ENCODE results near the gene CROCC2.
A peak's percentile ranks its signal among the peaks of the same experiment; 100 is the strongest.

CROCC2 gene

DNA sequence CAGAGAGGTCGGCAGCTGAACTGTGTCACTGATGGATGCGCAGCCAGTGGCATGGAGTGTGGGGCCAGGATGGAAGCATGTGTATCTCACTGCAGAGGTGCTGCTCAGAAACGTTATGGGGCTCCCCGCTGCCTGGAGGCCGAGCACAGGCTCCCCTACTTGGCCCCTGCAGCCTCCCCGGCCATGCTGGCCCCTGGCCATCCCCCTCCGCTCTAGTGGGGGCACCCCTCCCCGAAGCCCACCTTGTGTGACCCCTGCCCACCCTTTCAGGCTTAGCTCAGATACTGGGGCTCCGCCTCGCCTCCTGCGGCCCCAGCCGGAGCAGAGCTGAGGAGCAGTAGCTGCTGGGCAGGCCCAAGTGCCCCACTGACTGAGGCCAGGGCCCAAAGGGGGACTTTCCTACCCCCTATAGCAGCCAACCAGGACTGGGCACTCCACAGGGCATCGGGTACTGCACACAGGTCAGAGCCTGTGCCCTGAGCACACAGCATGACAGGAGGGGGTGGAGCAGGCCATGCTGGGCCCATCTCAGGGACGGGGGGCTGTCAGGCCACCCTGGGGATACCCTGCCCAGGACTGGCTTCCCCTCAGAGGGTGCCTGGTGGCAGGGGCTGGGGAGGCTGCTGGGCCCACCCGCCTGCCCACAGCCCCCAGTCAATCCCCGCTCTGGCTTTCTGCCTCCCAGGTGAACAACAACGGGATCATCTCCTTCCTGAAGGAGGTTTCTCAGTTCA lies 123.6 kb downstream of the CROCC2 start:
- DNase-seq: no peak

DNA sequence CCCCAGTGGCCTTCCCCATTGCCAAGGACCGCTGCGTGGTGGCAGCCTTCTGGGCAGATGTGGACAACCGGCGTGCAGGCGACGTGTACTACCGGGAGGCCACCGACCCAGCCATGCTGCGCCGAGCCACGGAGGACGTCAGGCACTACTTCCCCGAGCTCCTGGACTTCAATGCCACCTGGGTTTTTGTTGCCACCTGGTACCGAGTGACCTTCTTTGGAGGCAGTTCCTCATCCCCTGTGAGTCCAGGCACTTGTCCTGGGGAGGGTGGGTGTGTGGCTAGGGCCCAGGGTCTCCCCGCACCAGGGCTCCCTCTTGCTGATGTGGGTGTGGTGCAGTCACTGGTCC lies 124.2 kb downstream of the CROCC2 start:
- no peak for DNase-seq

DNA sequence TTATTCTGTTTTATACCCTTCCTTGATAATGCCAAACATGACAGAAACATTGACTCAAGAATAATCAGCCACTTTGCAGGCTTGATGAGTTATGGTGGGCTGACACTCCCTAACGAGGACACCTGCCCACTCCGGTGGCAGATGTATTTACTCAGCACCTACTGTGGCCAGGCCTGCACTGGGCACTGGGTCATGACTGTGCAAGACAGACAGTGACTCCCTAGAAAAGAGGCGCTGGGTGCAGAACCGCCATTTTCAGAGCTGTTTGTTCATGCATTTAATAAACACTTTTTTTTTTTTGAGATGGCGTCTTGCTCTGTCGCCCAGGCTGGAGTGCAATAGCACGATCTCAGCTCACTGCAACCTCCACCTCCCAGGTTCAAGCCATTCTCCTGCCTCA lies 124.7 kb downstream of the CROCC2 start:
- DNase-seq: no peak

DNA sequence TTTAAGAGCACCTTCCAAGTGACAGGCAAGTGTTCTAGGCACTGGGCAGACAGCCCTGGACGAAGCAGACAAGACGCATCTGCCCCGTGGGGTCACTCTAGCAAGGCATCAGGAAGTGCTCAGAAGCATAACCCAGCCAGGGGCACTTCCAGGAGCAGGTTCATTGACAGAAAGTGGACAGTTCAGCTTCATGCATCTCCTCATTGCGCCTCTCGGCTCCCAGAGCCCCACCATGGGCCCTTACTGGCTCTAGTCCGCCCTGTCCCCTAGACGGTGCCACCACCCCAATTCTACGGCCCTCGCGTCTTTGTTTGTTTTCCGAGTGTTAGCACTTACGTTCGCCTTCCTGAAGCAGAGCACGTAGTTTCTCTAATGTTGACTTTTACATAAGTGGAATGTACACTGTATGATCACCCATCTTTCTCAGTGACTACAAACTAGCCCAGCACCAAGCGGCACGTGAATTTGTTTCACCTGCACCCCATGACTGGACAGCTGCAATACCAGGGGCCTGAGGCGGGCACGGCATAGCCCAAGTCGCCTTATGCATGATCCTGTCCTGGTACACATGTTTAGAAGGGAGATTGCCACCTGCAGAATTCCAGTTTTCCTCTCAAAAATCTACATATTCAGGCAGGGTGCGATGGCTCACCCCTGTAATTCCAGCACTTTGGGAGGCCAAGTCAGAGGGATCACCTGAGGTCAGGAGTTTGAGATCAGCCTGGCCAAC lies 125.5 kb downstream of the CROCC2 start:
- DNase-seq: no peak

DNA sequence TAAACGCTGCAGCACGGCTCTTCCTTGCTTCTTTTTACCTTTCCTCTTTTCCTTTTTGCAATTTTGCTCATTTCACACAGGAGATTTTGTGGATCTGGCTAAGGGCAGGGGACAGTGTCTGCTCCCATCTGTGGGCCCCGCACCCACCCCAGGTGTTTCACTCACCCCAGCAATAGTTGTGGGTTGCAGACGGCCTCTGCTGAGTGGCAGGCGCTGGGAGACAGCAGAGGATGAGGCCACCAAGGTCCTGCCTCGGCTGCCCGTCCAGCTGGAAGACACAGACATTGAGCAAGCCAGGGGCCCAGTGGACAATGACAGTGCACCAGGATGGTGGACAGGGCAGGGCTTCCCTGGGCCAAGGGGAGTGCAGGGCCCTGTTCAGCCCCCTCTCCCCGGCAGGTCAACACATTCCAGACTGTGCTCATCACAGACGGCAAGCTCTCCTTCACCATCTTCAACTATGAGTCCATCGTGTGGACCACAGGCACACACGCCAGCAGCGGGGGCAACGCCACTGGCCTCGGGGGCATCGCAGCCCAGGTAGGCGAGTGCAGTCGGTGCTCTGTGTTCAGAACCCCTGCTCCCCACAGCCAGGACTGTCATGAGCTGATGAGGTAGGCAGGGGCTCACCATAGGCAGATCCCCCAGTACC lies 127.3 kb downstream of the CROCC2 start:
- DNase-seq: no peak

DNA sequence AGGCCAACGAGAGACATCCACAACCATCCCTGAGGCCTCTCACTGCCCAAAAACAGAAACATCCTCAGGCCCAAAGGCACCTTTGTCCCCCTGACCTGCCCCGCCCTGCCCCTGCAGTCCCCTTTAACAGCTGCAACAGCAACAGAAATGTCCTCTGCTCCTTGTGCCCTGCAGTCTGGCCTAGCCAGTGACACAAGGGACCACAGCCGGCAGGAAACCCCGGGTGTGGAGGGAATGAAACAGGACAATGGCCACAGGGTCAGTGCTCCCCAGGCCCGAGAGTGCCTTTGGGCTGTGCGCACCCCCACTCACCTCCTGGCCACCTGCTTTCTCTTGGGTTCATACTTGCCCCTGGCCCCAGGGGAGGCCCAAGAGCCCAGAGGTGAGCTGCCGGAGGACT lies 127.9 kb downstream of the CROCC2 start:
- DNase-seq: no peak

DNA sequence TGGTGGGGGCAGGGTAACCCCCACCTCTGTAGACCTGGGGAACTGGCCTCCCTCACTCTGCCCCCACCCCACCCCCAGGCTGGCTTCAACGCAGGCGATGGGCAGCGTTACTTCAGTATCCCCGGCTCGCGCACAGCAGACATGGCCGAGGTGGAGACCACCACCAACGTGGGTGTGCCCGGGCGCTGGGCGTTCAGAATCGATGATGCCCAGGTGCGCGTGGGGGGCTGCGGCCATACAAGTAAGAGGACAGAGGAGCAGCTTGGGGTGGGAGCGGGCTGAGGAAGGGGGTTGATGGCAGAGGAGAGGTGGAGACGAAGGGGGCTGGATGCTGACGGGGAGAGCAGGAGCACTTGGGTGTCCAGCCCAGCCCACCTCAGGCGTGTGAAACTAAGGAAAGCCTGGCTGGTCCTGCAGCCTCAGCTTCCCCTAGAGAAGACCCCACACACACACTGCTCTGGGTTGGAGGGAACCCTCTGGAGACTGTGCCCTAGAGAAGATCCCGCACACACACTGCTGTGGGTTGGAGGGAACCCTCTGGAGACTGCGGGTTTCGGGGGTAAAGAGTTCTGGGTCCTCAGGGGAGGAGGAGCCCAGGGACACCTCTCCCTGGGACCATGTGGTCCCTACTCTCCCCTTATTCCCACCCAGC lies 128.5 kb downstream of the CROCC2 start:
- no peak for DNase-seq

DNA sequence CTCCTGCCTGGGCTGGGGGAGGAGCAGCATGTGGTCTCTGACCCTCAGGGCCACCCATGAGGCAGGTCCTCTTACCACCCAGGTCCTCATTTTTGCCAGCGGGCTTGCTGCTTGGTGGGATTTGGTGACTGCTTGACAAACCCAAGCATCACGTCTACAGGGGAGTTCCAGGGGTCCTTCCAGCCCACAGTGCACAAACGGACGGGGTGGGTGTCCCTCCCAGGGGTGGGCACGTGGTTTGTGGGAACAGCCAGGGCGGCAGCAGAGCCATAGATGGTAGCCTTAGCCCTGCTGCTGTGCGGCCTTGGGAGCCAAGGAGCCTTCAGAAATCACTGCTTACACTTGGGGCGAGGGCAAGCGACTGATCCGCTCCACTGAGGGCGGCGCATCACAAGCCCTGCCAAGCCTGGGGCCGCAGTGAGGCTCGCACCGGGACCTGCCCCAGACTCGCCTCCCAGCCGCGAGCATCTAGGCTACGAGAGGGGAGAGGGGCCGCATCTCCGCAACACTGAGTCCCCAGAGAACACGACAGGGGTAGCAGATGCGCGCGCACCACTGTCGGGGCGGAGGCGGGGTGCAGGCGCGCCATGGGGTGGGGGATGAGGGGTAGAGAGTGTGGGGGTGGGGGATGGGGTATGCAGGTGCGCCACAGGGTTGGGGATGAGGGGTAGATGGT lies 129.1 kb downstream of the CROCC2 start:
- peak; percentile 58 for DNase-seq

DNA sequence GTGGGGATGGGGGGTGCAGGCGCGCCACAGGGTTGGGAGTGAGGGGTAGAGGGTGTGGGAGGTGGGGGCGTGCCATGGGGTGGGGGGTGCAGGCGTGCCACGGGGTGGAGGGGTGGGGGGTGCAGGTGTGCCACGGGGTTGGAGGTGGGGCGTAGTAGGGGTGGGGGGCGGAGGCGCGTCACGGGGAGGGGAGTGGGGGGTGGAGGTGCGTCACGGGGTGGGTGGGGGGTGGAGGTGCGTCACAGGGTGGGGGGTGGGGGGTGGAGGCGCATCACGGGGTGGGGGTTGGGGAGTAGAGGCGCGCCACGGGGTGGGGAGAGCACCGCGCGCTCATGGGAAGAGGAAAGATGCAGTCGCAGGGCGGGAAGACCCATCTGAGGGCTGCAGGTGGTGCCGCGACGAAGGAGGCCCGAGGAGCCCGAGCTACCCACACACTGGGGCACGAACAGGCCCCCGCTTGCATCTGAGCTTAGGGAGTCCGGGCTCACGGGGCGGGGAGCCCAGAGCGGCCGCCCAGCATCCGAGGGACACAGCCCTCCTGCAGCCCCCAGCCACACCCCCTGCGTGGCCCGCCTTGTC lies 129.8 kb downstream of the CROCC2 start:
- DNase-seq: peak; percentile 61

DNA sequence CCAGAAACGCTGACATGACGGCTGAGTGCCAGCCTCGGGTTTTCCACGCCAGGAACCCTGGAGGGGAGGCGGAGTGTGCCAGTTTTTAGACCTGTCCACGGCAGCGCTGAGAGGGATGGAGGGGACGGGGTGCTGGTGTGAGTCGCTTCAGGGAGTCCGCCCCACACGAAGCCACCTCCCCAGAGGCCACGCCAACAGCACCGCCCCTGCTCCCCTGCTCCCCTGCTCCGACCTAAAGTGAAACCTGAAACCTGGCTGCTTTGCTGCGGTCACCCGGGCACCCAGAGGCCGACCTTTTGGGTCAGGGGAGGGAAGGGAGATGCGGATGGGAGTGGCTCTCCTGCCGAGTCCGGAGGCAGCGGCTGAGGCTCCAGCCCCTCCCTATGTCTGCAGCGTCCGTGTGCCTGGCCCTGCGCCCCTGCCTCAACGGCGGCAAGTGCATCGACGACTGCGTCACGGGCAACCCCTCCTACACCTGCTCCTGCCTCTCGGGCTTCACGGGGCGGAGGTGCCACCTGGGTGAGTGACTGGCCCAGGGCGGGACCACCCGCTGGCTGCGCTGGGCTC lies 130.3 kb downstream of the CROCC2 start:
- peak; percentile 59 for DNase-seq

DNA sequence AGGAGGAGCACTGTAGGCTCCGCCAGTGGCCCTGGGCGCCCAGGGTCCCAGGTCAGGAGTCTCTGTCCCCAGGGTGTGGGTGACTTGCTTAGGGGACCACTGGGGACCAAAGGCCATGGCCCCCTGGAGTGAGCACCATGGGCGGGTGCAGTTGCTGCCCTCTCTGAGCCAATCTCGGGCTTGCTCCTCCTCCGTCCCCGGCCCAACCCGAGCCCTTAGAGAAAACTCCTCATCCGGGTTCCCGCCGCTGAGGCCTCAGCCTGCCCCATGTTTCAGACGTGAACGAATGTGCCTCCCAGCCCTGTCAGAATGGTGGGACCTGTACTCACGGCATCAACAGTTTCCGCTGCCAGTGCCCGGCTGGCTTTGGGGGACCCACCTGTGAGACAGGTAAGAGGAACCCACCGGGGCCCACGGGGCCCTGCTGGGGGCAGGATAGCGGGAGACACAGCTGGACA lies 130.9 kb downstream of the CROCC2 start:
- DNase-seq: peak; percentile 19

DNA sequence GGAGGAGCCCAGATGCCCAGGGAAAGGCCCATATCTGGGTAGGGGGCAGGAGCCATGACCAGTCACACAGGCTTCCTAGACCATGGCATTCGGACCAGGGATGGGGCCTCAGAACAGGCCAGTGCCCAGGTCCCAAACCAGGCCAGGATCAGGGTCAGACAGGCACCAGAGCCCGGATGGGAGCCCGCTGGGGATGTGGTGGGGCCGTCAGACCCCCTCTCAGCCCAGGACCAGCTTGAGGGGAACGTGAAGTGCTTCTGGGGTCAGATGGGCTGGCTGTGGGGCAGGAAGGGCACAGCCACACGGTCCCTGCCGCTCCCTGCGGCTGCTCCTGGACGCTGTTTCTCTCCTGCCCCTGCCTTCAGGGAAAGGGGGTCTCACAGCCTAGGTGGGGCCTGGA lies 131.4 kb downstream of the CROCC2 start:
- no peak for DNase-seq

DNA sequence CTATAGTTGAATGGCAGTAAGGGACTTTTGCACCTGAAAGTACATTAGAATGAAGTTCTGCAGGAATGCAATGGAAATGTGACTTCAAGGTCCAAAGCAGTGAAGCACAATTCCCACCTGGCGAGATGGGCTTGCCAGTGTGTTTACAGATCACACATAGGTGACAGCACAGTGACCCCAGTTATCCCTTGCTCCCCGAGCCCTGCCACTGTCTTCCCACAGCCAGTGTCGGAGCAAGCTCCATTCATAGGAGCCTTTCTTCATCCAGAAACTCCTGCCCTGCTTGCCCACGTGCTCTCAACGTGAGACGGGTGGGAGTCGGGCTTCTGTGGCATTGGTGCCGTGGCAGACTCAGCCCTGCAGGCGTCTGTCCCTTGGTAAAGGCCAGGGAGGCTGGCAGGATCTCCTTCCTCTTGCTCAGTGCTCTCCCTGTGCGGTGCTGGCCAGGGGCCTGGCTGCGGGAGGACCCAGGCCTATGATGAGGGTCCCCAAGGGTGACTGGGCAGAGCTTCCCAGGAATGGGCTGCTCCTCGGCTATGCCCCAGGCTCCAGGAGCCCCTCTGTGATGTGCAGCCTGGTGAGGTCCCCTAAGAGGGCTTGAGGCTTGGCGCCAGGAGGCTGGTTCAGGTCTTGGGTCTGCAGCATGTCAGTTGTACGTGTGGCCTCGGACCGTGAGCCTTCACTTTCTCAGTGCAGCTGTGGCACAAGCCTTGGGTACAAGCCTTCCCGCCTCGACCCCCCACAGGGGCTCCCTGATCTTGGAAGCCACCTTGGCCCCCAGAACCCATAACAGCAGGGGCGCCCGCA lies 132.4 kb downstream of the CROCC2 start:
- DNase-seq: no peak

DNA sequence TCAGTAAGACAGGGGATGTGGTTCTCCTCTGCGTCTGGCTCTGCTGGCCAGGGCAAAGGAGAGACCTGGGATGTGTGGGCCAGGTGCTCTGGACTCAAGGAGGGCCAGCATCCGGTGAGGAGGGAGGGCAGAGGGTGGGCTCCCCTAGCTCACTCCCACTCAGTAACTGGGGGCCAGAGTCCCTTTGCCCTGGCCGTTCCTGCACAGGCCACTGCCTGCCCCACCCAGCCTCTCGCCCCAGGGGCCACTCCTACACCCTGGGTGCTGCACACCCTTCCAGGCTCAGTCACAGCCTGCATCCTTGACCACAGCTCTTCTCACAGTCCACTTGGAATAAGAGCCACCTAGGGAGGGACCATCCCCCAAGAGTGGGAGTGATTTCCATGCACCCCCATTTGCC lies 133.3 kb downstream of the CROCC2 start:
- no peak for DNase-seq

DNA sequence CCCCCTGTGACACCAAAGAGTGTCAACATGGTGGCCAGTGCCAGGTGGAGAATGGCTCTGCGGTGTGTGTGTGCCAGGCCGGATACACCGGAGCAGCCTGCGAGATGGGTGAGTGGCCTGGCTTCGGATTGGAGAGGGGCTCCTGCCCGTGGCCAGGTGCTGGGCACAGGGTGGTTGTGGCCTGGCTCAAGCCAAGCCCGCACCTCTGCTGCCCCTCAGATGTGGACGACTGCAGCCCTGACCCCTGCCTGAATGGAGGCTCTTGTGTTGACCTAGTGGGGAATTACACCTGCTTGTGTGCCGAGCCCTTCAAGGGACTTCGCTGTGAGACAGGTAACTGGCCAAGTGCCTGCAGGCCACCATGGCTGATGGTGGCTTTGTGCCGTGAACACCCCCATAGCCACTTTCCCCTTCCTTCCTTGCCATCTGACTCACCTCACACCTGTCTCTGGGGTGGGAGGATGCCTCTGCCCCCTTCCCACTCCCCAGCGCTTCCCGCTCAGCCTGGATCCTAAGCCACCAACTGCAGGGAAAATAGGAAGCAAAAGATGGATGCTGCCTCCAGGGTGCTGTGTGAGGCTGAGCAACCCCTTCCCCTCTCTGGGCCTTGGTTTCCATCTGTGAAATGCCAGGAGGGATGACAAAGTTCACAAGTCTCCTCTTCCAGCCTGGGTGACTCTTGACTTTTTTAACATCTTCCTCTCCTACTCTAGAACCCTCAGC lies 134.1 kb downstream of the CROCC2 start:
- no peak for DNase-seq

DNA sequence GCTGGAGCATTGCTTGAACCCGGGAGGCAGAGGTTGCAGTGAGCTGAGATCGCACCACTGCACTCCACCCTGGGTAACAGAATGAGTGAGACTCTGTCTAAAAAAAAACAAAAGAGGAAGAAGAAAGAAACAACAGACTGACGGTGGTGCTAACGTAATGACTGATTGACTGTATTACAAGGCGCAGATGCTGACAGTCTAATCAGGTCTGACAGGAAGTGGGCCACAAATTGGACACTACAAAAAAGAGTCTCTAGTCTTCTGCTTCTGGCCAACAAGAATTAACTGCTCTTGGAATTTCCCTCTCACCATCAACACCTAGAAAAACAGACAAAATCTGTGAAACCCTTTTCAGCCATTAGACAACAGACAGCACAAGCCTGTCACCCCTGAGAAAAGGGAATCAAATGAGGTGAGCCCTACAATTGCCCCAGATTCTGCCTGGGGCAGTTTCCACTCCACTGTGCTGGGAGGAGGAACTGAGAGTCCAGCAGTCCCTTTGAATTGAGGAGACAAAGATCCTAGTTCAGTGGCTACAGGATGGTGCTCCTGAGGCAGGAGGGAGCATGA lies 135.5 kb downstream of the CROCC2 start:
- DNase-seq: no peak

Measured in activated CD4-positive, alpha-beta T cell treated with anti-CD3 and anti-CD28 coated beads, Interleukin-2, amount 50 U/mL, for 1 hour (primary cell).